ENCODE data around the gene CFAP77.

The CFAP77 gene

DNA sequence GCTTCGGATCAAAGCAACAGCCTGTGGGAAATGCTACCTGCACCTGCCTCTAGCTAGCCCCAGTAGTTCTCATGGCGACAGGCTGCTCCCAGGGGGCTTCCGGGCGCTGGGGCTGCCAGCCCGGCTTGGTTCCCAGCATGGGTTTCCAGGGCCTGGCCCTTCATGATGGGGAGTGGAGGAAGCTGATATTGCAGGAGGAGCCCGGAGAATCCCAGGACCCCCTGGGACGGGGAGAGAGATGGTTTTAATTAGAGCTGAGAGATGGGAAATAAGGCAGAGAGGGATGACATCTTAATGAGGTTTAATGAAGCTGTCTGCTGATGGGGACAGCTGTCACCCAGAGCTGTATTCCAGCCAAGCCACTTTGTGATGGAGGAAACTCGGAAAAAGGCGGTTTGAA, 78.6 kb downstream of the CFAP77 start:
- DNase-seq (ENCODE audit: low read depth in 2 of 2): no peak

DNA sequence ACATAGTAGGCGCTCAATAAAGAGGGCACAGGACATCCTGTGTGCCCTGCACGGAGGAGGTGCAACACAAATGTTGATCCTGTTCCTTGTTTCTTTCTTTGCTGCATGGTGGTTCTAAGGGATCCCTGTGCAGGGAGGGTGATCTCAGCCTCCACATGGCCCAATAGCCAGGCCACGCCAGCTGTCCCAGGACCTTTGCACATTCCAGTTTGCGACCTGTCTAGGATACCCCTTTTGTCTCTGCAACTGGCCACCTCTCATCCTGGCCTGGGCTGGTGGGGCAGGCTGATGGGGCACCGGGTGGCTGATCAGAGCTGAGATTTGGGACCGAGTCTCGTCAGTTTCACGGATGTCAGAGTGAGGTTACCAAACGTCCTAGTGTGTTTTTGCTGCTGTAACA, 79.5 kb downstream of the CFAP77 start:
- DNase-seq (ENCODE audit: low read depth in 2 of 2): no peak

DNA sequence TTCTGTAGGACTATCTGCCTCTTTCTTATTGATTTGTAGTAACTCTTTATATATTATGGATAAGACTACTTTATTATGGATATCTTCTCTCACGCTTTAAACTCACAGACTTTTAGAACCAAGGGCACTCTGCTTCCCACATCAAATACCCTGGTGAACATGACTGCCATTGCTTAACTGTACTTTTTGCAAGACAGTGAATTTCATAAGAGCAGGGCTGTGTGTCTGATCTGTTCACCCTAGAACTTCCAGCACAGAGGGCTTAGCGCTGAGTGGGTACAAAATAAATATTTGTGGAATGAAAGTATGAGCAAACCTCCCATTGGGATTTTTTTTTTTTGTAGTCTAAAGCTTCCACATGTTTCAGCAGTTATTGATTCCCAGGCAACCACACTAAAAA, 84.8 kb downstream of the CFAP77 start:
- no peak for DNase-seq (ENCODE audit: low read depth in 2 of 2)

DNA sequence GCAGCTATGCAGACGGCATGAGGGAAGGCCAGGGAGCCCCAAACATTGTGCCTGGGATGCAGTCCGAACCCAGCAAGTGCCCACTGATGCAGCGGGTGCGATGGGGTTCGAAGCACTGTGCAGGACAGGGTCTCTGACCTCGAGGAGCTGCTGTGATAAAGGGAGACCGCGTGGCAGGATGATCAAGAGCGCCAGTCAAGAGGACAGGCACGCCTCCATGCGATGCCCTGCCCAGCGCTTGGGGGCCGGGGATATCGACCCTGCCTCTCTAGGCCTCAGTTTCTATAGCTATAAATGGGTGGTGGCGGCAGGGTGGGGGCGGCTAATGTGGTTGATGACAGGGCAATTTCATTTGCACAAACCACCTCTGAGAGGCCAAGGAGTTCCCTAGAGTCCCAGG, 87.7 kb downstream of the CFAP77 start:
- no peak for DNase-seq (ENCODE audit: low read depth in 2 of 2)

DNA sequence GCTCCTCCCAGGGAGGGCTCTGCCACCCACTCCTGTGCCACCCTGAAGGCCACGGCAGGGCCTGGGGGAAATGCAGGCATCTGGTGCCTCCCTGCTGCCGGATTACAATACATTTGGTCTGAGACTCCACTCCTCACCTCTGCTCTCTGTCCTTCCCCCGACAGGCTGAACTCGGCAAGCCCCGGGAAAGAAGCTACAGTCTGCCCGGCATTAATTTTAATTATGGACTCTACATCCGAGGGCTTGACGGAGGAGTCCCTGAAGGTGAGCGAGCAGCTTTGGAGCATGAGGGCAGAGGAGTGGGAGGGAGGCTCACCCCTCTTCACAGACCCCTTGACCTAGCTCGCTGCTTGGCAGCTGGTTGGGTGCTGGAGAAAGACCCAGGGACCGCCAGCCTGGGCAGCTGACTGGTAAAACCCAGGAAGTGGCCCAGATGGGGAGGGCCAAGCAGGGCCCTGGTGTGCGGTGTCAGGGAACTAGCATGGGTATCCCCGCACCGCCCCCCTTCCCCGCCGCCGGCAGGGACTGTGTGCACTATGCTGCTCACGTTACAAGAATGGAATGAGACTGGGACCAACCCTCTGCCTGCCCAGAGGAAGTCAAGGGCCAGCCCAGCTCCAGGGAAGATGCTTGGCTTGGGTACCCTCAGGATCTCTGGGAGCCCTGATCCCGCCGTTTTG, 88.7 kb downstream of the CFAP77 start:
- DNase-seq (ENCODE audit: low read depth in 2 of 2): no peak

DNA sequence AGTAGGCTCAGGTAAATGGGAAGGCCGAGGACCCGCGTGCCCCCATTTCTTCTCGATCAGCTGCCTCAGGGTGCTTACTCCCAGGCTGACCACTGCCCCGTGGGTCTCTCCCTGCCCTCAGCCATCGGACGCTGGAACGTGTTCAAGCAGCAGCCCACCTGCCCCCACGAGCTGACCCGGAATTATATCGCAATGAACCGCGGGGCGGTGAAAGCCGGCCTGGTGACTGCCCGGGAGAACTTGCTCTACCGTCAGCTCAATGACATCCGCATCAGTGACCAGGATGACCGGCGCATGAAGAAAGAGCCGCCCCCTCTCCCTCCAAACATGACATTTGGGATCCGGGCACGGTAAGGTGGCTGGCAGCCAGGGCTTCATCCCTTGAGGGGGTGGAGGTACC, 89.2 kb downstream of the CFAP77 start:
- DNase-seq (ENCODE audit: low read depth in 2 of 2): no peak

DNA sequence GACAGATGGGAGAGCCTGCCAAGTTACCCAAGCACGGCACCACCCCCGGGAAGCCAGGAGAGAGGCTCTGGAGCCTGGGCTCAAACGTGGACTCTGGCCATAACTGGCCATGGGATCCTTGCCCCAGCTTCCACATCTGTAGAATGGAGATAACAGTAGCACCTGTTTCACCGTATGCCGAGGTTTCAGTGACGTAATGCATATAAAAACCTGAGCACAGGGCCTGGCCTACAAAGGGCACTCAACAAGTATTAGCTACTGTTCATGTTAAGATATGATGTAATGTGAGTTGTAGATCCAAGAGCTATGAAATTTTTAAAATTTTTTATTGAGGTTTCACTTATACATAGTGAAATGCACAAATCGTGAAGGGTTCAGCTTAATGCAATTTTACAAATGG, 90.2 kb downstream of the CFAP77 start:
- no peak for DNase-seq (ENCODE audit: low read depth in 2 of 2)

DNA sequence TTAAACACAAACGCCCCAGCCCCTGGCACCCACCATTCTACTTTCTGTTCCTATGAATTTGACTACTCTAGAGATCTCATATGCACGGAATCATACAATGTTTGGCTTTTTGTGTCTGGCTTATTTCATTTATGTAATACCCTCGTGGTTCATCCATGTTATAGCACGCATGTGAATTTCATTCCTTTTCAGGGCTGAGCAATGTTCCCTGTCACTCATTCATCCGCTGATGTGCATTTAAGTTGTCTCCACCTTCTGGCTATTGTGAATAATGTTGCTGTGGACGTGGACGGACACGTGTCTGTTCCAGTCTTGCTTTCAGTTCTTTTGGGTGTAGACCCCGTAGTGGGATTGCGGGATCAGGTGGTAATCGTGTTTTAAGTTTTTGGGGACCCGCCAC, 92.5 kb downstream of the CFAP77 start:
- DNase-seq (ENCODE audit: low read depth in 2 of 2): no peak

DNA sequence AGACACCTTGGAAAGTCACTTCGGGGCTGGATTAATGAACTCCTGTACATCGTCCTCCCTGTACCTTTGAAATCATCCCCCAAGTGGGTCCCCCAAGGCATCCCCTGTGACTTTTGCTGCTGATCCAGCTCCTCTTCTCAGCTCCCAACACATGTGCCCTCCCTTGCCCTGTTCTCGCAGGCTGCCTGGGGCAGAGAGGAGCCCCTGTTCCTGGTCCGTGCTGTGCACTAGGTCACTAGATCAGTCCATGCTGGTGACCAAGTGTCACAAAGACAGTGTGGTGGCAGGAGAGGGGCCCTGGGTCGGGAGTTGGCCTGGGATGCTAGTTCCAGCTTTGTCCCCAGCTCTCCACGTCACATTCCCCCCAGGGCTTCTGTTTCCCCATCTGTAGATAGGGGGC, 93.1 kb downstream of the CFAP77 start:
- DNase-seq (ENCODE audit: low read depth in 2 of 2): no peak

DNA sequence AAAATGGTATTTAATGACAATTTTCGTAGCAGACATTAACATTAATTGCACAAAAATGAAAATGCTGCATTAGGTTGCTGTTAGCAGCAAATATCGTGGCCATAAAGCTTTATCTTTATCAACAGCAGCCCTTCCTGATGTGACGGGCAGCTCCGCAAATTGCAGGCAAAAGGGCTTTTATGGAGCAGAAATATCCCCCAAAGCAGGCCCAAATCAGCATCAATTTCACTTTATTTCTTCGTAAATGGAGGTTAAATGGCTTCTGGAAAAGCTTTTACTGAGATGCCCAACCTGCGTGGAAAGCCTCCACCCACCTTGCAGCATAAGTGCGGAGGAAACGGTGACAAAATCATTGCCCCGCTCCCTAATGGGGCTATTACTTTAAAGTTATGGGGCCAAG, 94.5 kb downstream of the CFAP77 start:
- DNase-seq (ENCODE audit: low read depth in 2 of 2): no peak

DNA sequence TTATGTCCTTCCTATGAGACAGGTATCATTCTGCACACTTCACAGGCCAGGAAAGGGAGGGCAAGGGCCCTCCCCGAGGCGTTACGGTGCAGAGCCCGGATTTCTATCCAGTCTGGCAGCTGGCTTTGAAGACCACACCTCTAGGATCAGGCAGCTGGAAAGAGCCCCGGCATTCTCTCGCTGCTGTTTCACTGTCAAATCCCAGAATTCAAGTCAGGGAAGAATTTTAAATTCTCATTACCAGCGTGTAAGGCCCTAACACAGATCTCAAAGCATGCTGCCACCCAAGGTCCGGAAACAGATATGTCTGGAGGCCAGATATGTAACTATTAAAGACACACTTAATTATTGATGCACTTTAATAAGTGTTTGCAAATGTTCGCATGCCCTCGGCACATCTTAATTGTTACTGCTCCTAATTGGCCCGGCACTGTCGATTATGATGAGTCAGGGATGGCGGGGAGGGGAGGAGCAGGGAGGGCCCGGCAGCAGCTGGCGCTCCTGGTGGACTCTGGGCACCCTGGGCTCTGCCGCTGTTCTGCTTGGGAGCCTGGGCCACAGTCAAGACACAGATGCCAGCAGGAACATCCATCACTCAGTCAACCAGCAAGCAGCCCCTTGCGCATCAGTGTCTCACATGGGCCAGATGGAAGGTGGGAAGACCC, 96.1 kb downstream of the CFAP77 start:
- no peak for DNase-seq (ENCODE audit: low read depth in 2 of 2)

DNA sequence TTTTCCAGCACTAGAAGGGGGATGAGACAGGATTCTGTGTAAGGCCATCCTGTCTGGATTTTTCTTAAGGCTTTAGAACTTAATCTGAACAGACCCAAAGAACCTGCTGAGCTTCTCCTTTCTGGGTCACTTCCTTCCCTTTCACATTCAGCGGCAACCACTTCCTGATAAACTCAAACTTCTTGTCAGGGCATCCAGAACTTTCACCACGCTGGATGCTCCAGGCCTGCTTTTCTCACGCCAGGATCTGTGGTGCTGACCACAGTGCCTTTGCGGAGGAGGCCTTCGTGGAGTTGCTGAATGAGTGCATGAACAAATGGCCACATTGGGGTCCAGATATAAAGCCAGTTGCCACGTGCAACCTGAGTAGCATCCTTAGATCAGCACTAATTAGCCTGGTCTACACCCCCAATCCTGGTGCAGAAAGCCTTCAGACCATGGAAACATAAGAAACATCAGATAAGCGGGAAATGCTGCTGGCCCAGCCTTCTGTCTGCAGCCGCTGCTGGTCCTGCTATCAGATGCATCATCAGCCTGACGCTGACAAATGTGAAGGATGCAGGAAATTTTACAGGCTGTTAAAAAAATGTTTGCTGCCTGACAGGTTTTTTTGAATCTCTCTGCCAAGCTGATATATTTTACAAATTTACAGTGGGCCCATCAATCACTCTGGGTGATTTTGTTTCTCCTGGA, 97.1 kb downstream of the CFAP77 start:
- DNase-seq (ENCODE audit: low read depth in 2 of 2): no peak

DNA sequence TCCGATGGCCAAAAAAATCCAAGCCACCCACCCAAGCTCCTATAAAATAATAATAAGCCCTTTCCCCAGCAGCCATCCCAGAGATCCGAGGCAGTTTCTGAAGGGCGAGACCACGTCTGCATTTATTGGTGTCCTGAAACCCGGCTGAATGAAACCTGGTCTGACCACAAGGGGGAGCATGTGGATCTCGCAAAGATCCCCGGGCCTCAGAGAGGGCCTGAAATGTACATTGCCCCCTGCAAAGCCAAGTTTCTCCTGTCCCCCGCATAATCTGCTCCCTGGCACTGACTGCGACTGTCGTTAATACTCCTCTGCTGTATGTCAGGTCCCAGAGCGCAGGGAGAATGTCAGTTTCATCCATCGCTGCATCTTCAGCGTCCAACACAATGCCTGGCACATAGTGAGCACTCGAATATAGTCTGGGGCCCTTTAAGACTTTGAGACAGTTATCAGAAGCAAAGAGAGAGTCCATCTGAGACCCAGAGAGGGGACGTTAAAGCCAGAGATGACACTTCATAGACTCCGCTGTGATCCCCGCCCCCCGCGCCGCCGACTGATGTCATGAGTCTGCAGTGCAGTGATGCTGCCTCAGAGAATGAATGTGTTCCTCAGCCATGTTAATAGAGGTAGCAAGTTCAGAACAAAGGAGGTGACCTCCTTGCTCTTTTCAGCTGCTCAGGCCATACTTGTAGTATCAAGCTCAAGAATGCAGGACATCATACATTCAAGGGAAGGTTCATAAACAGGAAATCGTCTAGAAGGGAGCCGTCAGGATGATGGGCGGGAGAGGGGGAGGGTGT, 97.9 kb downstream of the CFAP77 start:
- DNase-seq (ENCODE audit: low read depth in 2 of 2): peak; percentile 50 to 57

DNA sequence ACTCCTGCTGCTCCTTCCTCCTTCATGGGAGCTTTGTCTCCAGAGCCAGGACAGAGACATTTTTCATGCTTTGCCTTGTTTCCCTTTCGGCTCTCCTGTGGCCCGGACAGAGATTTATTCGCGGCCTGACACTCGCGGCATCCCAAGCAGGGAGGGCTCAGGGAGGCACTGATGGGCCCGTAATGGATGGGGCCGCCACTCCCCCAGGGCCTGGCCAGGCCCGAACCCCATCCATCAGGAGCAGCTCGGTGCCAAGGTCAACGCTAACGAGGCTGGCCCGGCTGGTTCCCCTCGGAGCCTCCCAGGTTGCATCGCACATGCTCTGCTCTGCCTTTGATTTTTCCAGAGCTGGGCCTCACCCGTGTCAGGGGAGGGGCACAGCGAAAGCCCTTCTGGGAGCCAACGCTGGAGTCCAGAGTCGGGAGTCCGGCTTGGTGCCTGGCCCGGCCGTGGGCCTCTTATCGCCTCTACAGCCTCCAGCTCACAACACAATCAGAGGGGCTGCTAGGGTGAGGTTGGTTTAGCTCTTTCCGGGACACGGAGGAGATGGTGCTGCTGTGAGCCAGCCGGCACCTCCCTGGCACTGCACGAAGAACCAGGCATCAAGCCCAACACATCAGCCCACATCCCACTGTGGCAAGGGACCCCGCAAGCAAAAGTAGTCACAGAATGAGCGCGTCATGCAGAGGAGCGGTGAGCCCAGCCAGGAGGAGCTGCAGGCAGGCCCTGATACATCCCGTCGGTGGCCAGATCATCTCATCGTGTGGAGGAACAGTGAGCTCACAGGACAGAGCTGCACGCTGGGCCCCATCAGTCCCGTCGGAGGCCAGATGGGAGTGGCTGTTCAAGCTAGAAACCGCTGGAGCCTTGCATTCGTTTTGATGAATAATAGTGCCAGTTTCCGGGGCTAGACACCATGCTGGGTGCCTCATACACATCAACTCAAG, 100.2 kb downstream of the CFAP77 start:
- DNase-seq (ENCODE audit: low read depth in 2 of 2): no peak

DNA sequence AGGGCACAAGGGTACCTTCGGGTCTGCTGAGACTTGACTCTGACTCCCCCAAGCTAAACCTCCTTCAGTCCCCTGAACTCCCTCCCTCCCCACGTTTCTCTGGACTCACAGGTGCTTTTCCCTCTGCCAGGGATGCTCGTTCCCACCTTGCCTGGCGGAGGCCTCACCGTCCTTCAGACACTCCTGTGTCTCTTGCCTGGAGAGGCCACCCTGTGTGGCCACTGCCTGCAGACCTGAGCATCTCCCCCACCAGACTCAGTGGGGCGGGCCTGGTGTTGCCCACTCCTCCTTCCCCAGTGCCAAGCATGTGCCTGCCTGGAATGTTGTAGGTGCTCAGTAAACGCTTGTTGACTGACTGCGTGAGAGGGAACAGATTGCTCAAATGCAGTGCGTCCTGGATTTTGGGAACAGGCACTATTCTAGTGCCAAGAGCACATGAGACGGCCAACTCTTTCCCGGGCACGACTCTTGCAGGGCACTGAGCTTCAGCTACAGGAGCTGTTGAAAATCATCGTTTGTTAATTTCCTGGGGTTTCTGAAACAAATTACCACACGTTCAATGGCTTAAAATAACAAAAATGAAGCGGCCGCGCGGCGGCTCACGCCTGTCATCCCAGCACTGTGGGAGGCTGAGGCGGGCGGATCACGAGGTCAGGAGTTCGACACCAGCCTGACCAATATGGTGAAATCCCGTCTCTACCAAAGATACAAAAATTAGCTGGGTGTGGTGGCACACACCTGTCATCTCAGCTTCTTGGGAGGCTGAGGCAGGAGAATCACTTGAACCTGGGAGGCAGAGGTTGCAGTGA, 101.4 kb downstream of the CFAP77 start:
- DNase-seq (ENCODE audit: low read depth in 2 of 2): no peak

DNA sequence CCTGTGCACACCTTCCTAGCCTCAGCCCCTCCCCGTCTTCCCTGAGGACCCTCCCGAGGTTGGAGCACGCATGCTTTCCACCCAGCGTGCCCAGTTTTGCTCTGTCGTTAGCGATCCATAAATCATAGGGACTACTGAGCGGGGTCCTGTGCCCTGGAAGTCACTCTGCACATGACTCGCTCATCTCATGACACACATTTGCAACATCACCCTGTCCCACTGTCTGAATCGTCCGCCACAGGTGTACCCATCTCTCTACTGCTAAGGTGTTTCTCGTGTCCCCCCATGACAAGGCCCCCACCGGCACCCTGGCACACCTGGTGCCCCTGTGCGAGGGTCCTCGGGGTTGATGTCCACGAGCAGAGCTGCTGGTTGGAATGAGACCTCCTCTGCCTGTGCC, 103.4 kb downstream of the CFAP77 start:
- DNase-seq (ENCODE audit: low read depth in 2 of 2): no peak

DNA sequence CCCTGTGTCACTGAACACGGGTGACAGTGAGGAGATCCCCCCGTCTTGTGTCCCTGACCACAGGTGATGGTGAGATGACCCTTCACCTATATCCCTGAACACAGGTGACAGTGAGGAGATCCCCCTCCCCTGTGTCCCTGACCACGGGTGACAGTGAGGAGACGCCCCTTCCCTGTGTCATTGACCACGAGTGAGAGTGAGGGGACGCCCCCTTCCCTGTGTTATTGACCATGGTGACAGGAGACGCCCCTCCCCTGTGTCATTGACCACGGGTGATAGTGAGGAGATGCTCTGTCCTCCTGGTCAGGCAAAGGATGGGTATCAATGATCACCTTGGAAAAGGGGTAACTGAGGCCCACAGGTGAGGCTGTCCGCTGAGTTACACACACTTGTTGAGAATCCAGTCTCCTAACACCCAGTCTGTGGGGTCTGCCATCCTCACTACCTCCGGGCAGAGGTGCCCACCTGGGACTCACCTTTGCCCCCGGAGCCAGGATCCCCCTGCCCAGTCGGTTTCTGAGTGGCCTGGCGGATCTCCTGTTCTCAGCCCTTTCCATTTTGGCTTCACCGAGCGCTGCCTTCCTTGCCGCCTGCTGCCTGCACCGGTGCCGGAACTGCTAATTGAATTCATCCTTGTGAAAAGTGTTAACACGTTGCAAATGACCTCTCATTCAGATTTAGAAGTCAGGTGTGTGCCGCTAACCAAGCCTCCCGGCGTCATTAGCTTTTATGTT, 104.2 kb downstream of the CFAP77 start:
- no peak for DNase-seq (ENCODE audit: low read depth in 2 of 2)

DNA sequence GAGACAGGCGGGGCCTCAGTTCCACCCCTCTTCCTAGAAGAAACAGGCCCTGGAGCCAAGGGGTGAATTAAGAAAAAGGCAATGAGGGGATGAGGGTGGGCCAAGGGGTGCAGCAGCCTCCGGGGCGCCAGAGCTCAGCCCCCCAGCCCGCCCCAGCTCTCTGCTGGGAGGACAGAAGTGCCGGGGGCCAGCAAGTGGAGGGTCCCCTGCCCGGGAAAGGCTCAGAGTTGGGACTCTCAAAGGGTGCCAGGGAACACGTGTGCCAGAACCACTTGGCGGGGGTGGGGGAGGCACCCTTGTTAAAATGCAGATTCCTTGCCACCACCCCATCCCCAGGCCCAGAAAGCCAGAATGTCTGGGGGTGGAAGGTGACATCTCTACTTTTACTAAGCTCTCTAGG, 104.8 kb downstream of the CFAP77 start:
- no peak for DNase-seq (ENCODE audit: low read depth in 2 of 2)

DNA sequence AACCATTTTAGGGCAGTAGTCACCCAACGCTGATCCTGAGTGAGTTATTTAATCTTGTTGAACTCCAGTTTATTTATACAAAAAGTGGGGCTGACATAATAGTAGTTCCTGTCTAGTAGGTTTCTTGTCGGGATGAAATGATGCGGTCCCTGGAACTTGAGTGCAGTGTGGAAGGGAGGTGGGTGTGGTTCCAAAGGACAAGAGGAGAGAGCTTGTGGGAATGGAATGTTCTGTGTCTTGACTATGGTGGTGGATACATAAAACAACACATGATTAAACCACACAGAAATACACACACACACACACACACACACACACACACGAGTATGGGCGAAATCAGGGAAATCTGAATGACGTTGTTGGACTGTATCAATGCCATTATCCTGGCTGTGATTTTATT, 106.3 kb downstream of the CFAP77 start:
- no peak for DNase-seq (ENCODE audit: low read depth in 2 of 2)

DNA sequence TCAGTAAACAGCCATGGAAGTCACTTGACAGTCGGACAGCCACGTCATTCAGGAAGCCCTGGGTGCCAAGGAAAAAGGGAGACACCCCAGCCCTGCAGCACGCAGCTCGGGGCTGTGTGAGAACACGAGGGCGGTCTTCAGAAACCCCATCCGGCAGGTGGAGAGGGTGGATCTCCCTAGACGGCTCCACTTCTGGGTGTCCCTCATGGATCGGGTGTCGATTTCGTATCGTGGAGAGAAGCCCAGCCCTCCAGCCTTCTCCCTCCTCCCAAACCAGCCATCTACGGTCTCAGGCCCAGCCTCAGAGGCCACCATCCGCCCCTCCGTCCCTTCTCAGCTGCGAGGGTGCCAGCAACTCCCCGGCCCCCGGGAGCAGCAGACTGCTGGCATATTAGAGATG, 106.9 kb downstream of the CFAP77 start:
- DNase-seq (ENCODE audit: low read depth in 2 of 2): no peak
